H1 (cell line): ENCODE measurements around the gene MLLT6.

ENCODE experiments used
- ATF2 ChIP-seq: IDR thresholded peaks from 2 replicates; pipeline ENCODE4 v1.6.1; 2012; ENCODE audit warnings: low read length, inconsistent platforms
- CTCF ChIP-seq, 3 experiments: IDR thresholded peaks; 1 replicate in 2 of 3; 2 replicates in 1 of 3; pipeline versions ENCODE4 v1.5.1 to v1.6.1; 2011; ENCODE audit warnings: low read length in 3 of 3, mild to moderate bottlenecking in 3 of 3, inconsistent platforms in 2 of 3, low read depth in 1 of 3, moderate library complexity in 1 of 3; ENCODE audit not compliant: insufficient read depth in 1 of 3; ENCODE audit errors: control extremely low read depth in 1 of 3
- EGR1 ChIP-seq: IDR thresholded peaks from 2 replicates; pipeline ENCODE4 v1.6.1; 2011; ENCODE audit warnings: low read depth, low read length, borderline replicate concordance
- HDAC2 ChIP-seq, 2 experiments: fragments of 300-600 bp in 1 of 2; sonication (generic) in 1 of 2; IDR thresholded peaks; 2 replicates each; pipeline ENCODE4 v1.6.1; 2011 to 2012; ENCODE audit warnings: low read depth in 2 of 2, low read length in 2 of 2, mild to moderate bottlenecking in 2 of 2, moderate library complexity in 2 of 2, borderline replicate concordance in 1 of 2, inconsistent platforms in 1 of 2
- POLR2A ChIP-seq, 2 experiments: IDR thresholded peaks; 1 replicate in 1 of 2; 2 replicates in 1 of 2; pipeline ENCODE4 v1.6.1; 2011; ENCODE audit warnings: low read depth in 2 of 2, low read length in 2 of 2, mild to moderate bottlenecking in 2 of 2; ENCODE audit errors: control extremely low read depth in 1 of 2
- TAF1 ChIP-seq: IDR thresholded peaks from 2 replicates; pipeline ENCODE4 v1.6.1; 2011; ENCODE audit warnings: mild to moderate bottlenecking, low read depth, low read length
- TEAD4 ChIP-seq: IDR thresholded peaks from 2 replicates; pipeline ENCODE4 v1.6.1; 2012; ENCODE audit warnings: low read depth, low read length, inconsistent platforms, mixed read lengths

- TF ChIP-seq CTCF (IDR thresholded peaks at IDR 0.05; ENCODE audit: control extremely low read depth in 1 of 3, insufficient read depth in 1 of 3, low read depth in 1 of 3, low read length in 3 of 3) (no peak), ATF2 (no peak), TEAD4 (no peak), POLR2A (IDR thresholded peaks at IDR 0.05; ENCODE audit: control extremely low read depth in 1 of 2, low read depth in 2 of 2, low read length in 2 of 2) (no peak), TAF1 (no peak), HDAC2 (IDR thresholded peaks at IDR 0.05; ENCODE audit: borderline replicate concordance in 1 of 2, low read depth in 2 of 2, low read length in 2 of 2) (no peak), EGR1 (no peak)
Measured at GRCh38 chr17:38742411-38743308, 37.6 kb downstream of the MLLT6 start.
